HepG2 (cell line): Measurements from ENCODE around the gene OPA3. TPM values are rescaled to one million over a fixed set of nuclear protein-coding genes. Genes with fewer than 3 reads are reported as not detected.

Experiments used
- ARNT ChIP-seq: fragments of 450-650 bp; IDR thresholded peaks from 2 replicates; pipeline ENCODE4 v1.6.1; 2017
- ELK4 ChIP-seq: sonication (generic); formaldehyde crosslinking; IDR thresholded peaks from 2 replicates; pipeline ENCODE4 v1.9.0; 2021; ENCODE audit warnings: missing genetic modification reagents, borderline replicate concordance
- FIP1L1 ChIP-seq: fragments of 200-400 bp; formaldehyde crosslinking; IDR thresholded peaks from 2 replicates; pipeline ENCODE4 v1.6.1; 2018; ENCODE audit warnings: low read depth, mild to moderate bottlenecking, low read length, moderate library complexity, borderline replicate concordance; ENCODE audit not compliant: insufficient read depth
- KAT2B ChIP-seq: fragments of 150-350 bp; IDR thresholded peaks from 2 replicates; pipeline ENCODE4 v1.6.1; 2014; ENCODE audit warnings: low read depth, low read length, borderline replicate concordance
- KLF16 ChIP-seq, 2 experiments: sonication (generic) in 1 of 2; formaldehyde crosslinking in 1 of 2; IDR thresholded peaks; 2 replicates each; pipeline versions ENCODE4 v1.6.1 to v1.8.0; 2016 to 2023; ENCODE audit warnings: missing genetic modification reagents in 2 of 2, missing compliant biosample characterization in 1 of 2
- MAFF ChIP-seq: IDR thresholded peaks from 2 replicates; pipeline ENCODE4 v1.6.1; 2011; ENCODE audit warnings: low read depth, low read length, improper control_type of control experiment
- MED8 ChIP-seq: sonication (generic); formaldehyde crosslinking; IDR thresholded peaks from 2 replicates; pipeline ENCODE4 v1.8.1; 2023; ENCODE audit warnings: mild to moderate bottlenecking, missing genetic modification reagents; ENCODE audit not compliant: insufficient replicate concordance
- NFE2 ChIP-seq: sonication (generic); formaldehyde crosslinking; IDR thresholded peaks from 2 replicates; pipeline ENCODE4 v1.4.0; 2020; ENCODE audit warnings: missing genetic modification reagents
- NPAS2 ChIP-seq: sonication (generic); formaldehyde crosslinking; IDR thresholded peaks from 2 replicates; pipeline ENCODE4 v1.8.0; 2022; ENCODE audit warnings: mild to moderate bottlenecking, missing genetic modification reagents, borderline replicate concordance
- NR1H2 ChIP-seq: sonication (generic); formaldehyde crosslinking; IDR thresholded peaks from 2 replicates; pipeline ENCODE4 v1.8.1; 2022; ENCODE audit warnings: low read depth, missing genetic modification reagents, borderline replicate concordance
- TAF1 ChIP-seq: sonication (generic); formaldehyde crosslinking; IDR thresholded peaks from 2 replicates; pipeline ENCODE4 v1.4.0; 2020; ENCODE audit warnings: missing genetic modification reagents
- THAP8 ChIP-seq: sonication (generic); formaldehyde crosslinking; IDR thresholded peaks from 2 replicates; pipeline ENCODE4 v1.5.1; 2020; ENCODE audit warnings: missing genetic modification reagents, mild to moderate bottlenecking, borderline replicate concordance
- ZKSCAN1 ChIP-seq: fragments of 150-350 bp; IDR thresholded peaks from 2 replicates; pipeline ENCODE4 v1.6.1; 2014; ENCODE audit warnings: low read length
- ZMYM3 ChIP-seq: sonication (generic); formaldehyde crosslinking; IDR thresholded peaks from 2 replicates; pipeline ENCODE4 v1.5.1; 2020; ENCODE audit warnings: mild to moderate bottlenecking, missing genetic modification reagents
- ZNF383 ChIP-seq: sonication (generic); formaldehyde crosslinking; IDR thresholded peaks from 2 replicates; pipeline ENCODE4 v1.4.0; 2020; ENCODE audit warnings: missing genetic modification reagents, mild to moderate bottlenecking, borderline replicate concordance
- ZNF558 ChIP-seq: sonication (generic); formaldehyde crosslinking; IDR thresholded peaks from 2 replicates; pipeline ENCODE4 v1.9.0; 2022; ENCODE audit warnings: mild to moderate bottlenecking, missing genetic modification reagents, borderline replicate concordance
- ZNF616 ChIP-seq: sonication (generic); formaldehyde crosslinking; IDR thresholded peaks from 2 replicates; pipeline ENCODE4 v1.5.0; 2020; ENCODE audit warnings: low read depth, mild to moderate bottlenecking, missing genetic modification reagents
- ZNF761 ChIP-seq: sonication (generic); formaldehyde crosslinking; conservative IDR thresholded peaks from 2 replicates; pipeline ENCODE4 v1.4.0; 2020; ENCODE audit warnings: mild to moderate bottlenecking, missing genetic modification reagents
- ZSCAN22 ChIP-seq: sonication (generic); formaldehyde crosslinking; IDR thresholded peaks from 2 replicates; pipeline ENCODE4 v1.4.0; 2020; ENCODE audit warnings: mild to moderate bottlenecking, missing genetic modification reagents
- ZXDC ChIP-seq: sonication (generic); formaldehyde crosslinking; IDR thresholded peaks from 2 replicates; pipeline ENCODE4 v1.5.0; 2020; ENCODE audit warnings: mild to moderate bottlenecking, missing genetic modification reagents
- polyA plus RNA-seq, 8 experiments: library from polyadenylated mRNA; depleted of rRNA in 3 of 8; stranded (reverse) in 7 of 8; unstranded in 1 of 8; fragments of >200 nt; fragmentation: Illumina TruSeq in 4 of 8; extraction: Trizol in 4 of 8; gene quantifications; 2 replicates each; pipeline versions ENCODE4 v1.2.1 to v1.2.3, GENCODE V29; 2011 to 2016; ENCODE audit warnings: low read depth in 4 of 8, missing spikeins in 1 of 8, mixed read lengths in 1 of 8; ENCODE audit not compliant: insufficient read depth in 1 of 8
- total RNA-seq, 5 experiments: library from RNA; depleted of rRNA; stranded (reverse); fragments of >200 nt; fragmentation: Illumina TruSeq; extraction: Trizol; gene quantifications; 2 replicates each; pipeline ENCODE4 v1.2.3, GENCODE V29; 2016; ENCODE audit warnings: low read depth in 1 of 5
- TF ChIP-seq, protein P1 (sequence below): sonication (generic); formaldehyde crosslinking; IDR thresholded peaks from 2 replicates; pipeline ENCODE4 v1.8.1; 2023; ENCODE audit warnings: mild to moderate bottlenecking, missing genetic modification reagents, borderline replicate concordance
- TF ChIP-seq, protein P2 (sequence below): sonication (generic); formaldehyde crosslinking; IDR thresholded peaks from 2 replicates; pipeline ENCODE4 v1.9.0; 2021; ENCODE audit warnings: missing genetic modification reagents, mild to moderate bottlenecking, borderline replicate concordance
- TF ChIP-seq, protein P3 (sequence below): sonication (generic); formaldehyde crosslinking; IDR thresholded peaks from 2 replicates; pipeline ENCODE4 v1.8.0; 2023; ENCODE audit warnings: mild to moderate bottlenecking, missing genetic modification reagents

The OPA3 gene
- total and polyA plus RNA-seq, 2 of the 13 experiments (the other 11 are each of a cell fraction or from before 2014, with no cell fraction given): 8.3 to 17.7 TPM

GRCh38 chr19:45591004-45591637 is 6.5 kb upstream of the OPA3 start (continued):
- TF ChIP-seq, protein P1, sequence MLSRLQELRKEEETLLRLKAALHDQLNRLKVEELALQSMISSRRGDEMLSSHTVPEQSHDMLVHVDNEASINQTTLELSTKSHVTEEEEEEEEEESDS (CRISPR knock-in tag): no peak
- TF ChIP-seq TAF1 (CRISPR knock-in tag) (peak; percentile 33; the same call in 1 of the 2 replicates), ZNF616 (CRISPR knock-in tag) (no peak), ZNF558 (CRISPR knock-in tag) (no peak), ZMYM3 (no peak; the same call in 1 of the 2 replicates), NPAS2 (CRISPR knock-in tag) (no peak), ZNF761 (peak; percentile 77; the same call in 1 of the 2 replicates), MAFF (no peak), ARNT (no peak), NR1H2 (CRISPR knock-in tag) (peak; percentile 53; the same call in 1 of the 2 replicates), ZSCAN22 (CRISPR knock-in tag) (no peak), KAT2B (no peak), NFE2 (CRISPR knock-in tag) (no peak), KLF16 (CRISPR knock-in tag; IDR thresholded peaks at IDR 0.05) (peak in 1 of 2 experiments; percentile 89; a peak in 2 of 4 replicates), ELK4 (CRISPR knock-in tag) (no peak), MED8 (CRISPR knock-in tag) (no peak), ZKSCAN1 (no peak), FIP1L1 (no peak), THAP8 (CRISPR knock-in tag) (no peak), ZXDC (CRISPR knock-in tag) (no peak; the same call in 1 of the 2 replicates), ZNF383 (CRISPR knock-in tag) (no peak)
- TF ChIP-seq, protein P2, sequence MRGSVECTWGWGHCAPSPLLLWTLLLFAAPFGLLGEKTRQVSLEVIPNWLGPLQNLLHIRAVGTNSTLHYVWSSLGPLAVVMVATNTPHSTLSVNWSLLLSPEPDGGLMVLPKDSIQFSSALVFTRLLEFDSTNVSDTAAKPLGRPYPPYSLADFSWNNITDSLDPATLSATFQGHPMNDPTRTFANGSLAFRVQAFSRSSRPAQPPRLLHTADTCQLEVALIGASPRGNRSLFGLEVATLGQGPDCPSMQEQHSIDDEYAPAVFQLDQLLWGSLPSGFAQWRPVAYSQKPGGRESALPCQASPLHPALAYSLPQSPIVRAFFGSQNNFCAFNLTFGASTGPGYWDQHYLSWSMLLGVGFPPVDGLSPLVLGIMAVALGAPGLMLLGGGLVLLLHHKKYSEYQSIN (CRISPR knock-in tag): no peak
- TF ChIP-seq, protein P3, sequence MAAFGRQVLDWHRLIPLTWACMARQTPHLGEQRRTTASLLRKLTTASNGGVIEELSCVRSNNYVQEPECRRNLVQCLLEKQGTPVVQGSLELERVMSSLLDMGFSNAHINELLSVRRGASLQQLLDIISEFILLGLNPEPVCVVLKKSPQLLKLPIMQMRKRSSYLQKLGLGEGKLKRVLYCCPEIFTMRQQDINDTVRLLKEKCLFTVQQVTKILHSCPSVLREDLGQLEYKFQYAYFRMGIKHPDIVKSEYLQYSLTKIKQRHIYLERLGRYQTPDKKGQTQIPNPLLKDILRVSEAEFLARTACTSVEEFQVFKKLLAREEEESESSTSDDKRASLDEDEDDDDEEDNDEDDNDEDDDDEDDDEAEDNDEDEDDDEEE (CRISPR knock-in tag): peak; percentile 69; the same call in 1 of the 2 replicates
